Keratinocyte (primary cell): Measurements from ENCODE around the gene CORO2B. TPM values are rescaled to one million over a fixed set of nuclear protein-coding genes. Genes with fewer than 3 reads are reported as not detected.

ENCODE experiments used
- DNase-seq: peaks from one replicate; pipeline ENCODE4 v3.0.0-alpha.2; 2011; ENCODE audit warnings: low read depth, missing footprints, low spot score
- FAIRE-seq: peaks from 2 replicates; lab custom pipeline; 2011; peaks lifted over from hg19 to GRCh38; lab: Jason Lieb, UNC
- H2AFZ ChIP-seq: 2 replicates; pipeline ENCODE4 v1.6.0; 2012; ENCODE audit warnings: low read length, control low read depth, inconsistent platforms; ENCODE audit not compliant: control insufficient read depth
- H3K27ac ChIP-seq: 2 replicates; pipeline ENCODE4 v1.5.1; 2011; ENCODE audit warnings: low read length; ENCODE audit not compliant: control insufficient read depth, insufficient read depth
- H3K27me3 ChIP-seq: 3 replicates; pipeline ENCODE4 v1.6.0; 2011; ENCODE audit warnings: low read length; ENCODE audit not compliant: control insufficient read depth, insufficient read depth; ENCODE audit errors: extremely low read depth
- H3K36me3 ChIP-seq, 2 experiments: 2 replicates in 1 of 2; 3 replicates in 1 of 2; pipeline ENCODE4 v1.5.1; 2011; ENCODE audit warnings: low read length in 2 of 2, mild to moderate bottlenecking in 1 of 2; ENCODE audit not compliant: control insufficient read depth in 2 of 2, insufficient read depth in 2 of 2; ENCODE audit errors: extremely low read depth in 1 of 2
- H3K4me1 ChIP-seq: 3 replicates; pipeline ENCODE4 v1.5.1; 2011; ENCODE audit warnings: low read length; ENCODE audit not compliant: control insufficient read depth, insufficient read depth; ENCODE audit errors: extremely low read depth
- H3K4me2 ChIP-seq: 3 replicates; pipeline ENCODE4 v1.6.0; 2011; ENCODE audit warnings: low read depth, low read length; ENCODE audit not compliant: control insufficient read depth, insufficient read depth; ENCODE audit errors: extremely low read depth
- H3K4me3 ChIP-seq, 3 experiments: fragments of 200-600 bp in 1 of 3; sonication (generic) in 1 of 3; 2 replicates in 2 of 3; 3 replicates in 1 of 3; pipeline ENCODE4 v1.5.1; 2011 to 2016; ENCODE audit warnings: low read length in 3 of 3, mild to moderate bottlenecking in 3 of 3, control low read depth in 2 of 3, inconsistent platforms in 1 of 3, low read depth in 1 of 3, mixed read lengths in 1 of 3, mixed run types in 1 of 3, moderate library complexity in 1 of 3; ENCODE audit not compliant: control insufficient read depth in 2 of 3, insufficient read depth in 2 of 3; ENCODE audit errors: extremely low read depth in 1 of 3
- H3K79me2 ChIP-seq: 2 replicates; pipeline ENCODE4 v1.6.0; 2012; ENCODE audit warnings: low read length; ENCODE audit not compliant: control insufficient read depth, insufficient read depth
- H3K9ac ChIP-seq: 3 replicates; pipeline ENCODE4 v1.6.0; 2011; ENCODE audit warnings: low read length; ENCODE audit not compliant: control insufficient read depth, insufficient read depth; ENCODE audit errors: extremely low read depth
- H3K9me1 ChIP-seq: 3 replicates; pipeline ENCODE4 v1.6.0; 2011; ENCODE audit warnings: low read length; ENCODE audit not compliant: control insufficient read depth, insufficient read depth; ENCODE audit errors: extremely low read depth
- H3K9me3 ChIP-seq: 2 replicates; pipeline ENCODE4 v1.5.1; 2012; ENCODE audit warnings: low read depth, low read length; ENCODE audit not compliant: control insufficient read depth
- H4K20me1 ChIP-seq: 3 replicates; pipeline ENCODE4 v1.6.0; 2011; ENCODE audit warnings: low read length; ENCODE audit not compliant: control insufficient read depth, insufficient read depth; ENCODE audit errors: extremely low read depth
- EZH2 ChIP-seq: IDR thresholded peaks from one replicate; pipeline ENCODE4 v1.6.1; 2012; ENCODE audit warnings: inconsistent platforms, mild to moderate bottlenecking, low read length, moderate library complexity
- dilution Hi-C: fragments of 300-500 bp; cut with MboI; formaldehyde crosslinking; loops from one replicate; pipeline ENCODE4 v1.7.0; 2020; ENCODE audit warnings: low sequenced_read_pairs; ENCODE audit not compliant: extremely low pct_ligation_motif_present
- polyA plus RNA-seq, 5 experiments: library from polyadenylated mRNA; depleted of rRNA in 3 of 5; stranded (reverse) in 3 of 5; stranded (forward) in 1 of 5; unstranded in 1 of 5; fragments of >200 nt; gene quantifications; 1 replicate in 1 of 5; 2 replicates in 3 of 5; 3 replicates in 1 of 5; pipeline versions ENCODE4 v1.2.1 to v1.2.3, GENCODE V29; 2011 to 2012; ENCODE audit warnings: missing spikeins in 2 of 5, low read depth in 1 of 5, low replicate concordance in 1 of 5
- TF ChIP-seq, protein P1 (sequence below), 3 experiments: IDR thresholded peaks in 1 of 3; conservative IDR thresholded peaks in 1 of 3; optimal IDR thresholded peaks in 1 of 3; 2 replicates in 2 of 3; 3 replicates in 1 of 3; pipeline versions ENCODE3 to v1.5.1; 2011; ENCODE audit warnings: low read length in 3 of 3, mild to moderate bottlenecking in 3 of 3, moderate library complexity in 2 of 3, control low read depth in 1 of 3, inconsistent platforms in 1 of 3; ENCODE audit not compliant: insufficient read depth in 2 of 3; ENCODE audit errors: extremely low read depth in 1 of 3

The CORO2B gene
- polyA plus RNA-seq, 1 donor (not counting 4 experiments of a cell fraction or from before 2014, with no cell fraction given) = 0.13 TPM

- no peak overlapping the region for H3K27ac ChIP-seq
- H3K9me3 ChIP-seq = no peaks in the 10 kb centered on the region
- H3K27me3 ChIP-seq = peaks cover 12% of the 10 kb centered on the region
- TF ChIP-seq EZH2 = no peak
- TF ChIP-seq, protein P1, sequence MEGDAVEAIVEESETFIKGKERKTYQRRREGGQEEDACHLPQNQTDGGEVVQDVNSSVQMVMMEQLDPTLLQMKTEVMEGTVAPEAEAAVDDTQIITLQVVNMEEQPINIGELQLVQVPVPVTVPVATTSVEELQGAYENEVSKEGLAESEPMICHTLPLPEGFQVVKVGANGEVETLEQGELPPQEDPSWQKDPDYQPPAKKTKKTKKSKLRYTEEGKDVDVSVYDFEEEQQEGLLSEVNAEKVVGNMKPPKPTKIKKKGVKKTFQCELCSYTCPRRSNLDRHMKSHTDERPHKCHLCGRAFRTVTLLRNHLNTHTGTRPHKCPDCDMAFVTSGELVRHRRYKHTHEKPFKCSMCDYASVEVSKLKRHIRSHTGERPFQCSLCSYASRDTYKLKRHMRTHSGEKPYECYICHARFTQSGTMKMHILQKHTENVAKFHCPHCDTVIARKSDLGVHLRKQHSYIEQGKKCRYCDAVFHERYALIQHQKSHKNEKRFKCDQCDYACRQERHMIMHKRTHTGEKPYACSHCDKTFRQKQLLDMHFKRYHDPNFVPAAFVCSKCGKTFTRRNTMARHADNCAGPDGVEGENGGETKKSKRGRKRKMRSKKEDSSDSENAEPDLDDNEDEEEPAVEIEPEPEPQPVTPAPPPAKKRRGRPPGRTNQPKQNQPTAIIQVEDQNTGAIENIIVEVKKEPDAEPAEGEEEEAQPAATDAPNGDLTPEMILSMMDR (optimal IDR thresholded peaks at IDR 0.05 in 1 of 3, IDR thresholded peaks at IDR 0.05 in 1 of 3, conservative IDR thresholded peaks at IDR 0.05 in 1 of 3; ENCODE audit: extremely low read depth in 1 of 3, insufficient read depth in 2 of 3, low read length in 3 of 3) = no peak
- no peaks in the 10 kb centered on the region for H4K20me1 ChIP-seq
- H3K9ac ChIP-seq = no peak overlapping the region
- no peak overlapping the region for H2AFZ ChIP-seq
- H3K4me3 ChIP-seq = no peak overlapping the region
- H3K9me1 ChIP-seq = no peaks in the 10 kb centered on the region
- dilution Hi-C loops = no loop called here
- H3K79me2 ChIP-seq = no peaks in the 10 kb centered on the region
- no peaks in the 10 kb centered on the region for H3K4me1 ChIP-seq
- DNase-seq (no peak), FAIRE-seq (no peak)
- no peak overlapping the region for H3K4me2 ChIP-seq
- no peaks in the 10 kb centered on the region for H3K36me3 ChIP-seq
Measured at GRCh38 chr15:68567345-68567744, 11.4 kb upstream of the CORO2B start.

GRCh38 chr15:68570974-68571373 lies 7.8 kb upstream of the CORO2B start:
- H4K20me1 ChIP-seq = no peaks in the 10 kb centered on the region

More at GRCh38 chr15:68570974-68571373, 7.8 kb upstream of the CORO2B start:
- no peak overlapping the region for H3K4me3 ChIP-seq
- peaks cover 29% of the 10 kb centered on the region for H3K27me3 ChIP-seq
- H2AFZ ChIP-seq = no peak overlapping the region
- H3K27ac ChIP-seq = no peak overlapping the region
- no peaks in the 10 kb centered on the region for H3K4me1 ChIP-seq
- H3K9ac ChIP-seq = no peak overlapping the region
- H3K4me2 ChIP-seq = no peak overlapping the region
- H3K9me3 ChIP-seq = no peaks in the 10 kb centered on the region
- no peak for TF ChIP-seq EZH2
- TF ChIP-seq, protein P1 (optimal IDR thresholded peaks at IDR 0.05 in 1 of 3, IDR thresholded peaks at IDR 0.05 in 1 of 3, conservative IDR thresholded peaks at IDR 0.05 in 1 of 3; ENCODE audit: extremely low read depth in 1 of 3, insufficient read depth in 2 of 3, low read length in 3 of 3) = no peak
- no peaks in the 10 kb centered on the region for H3K36me3 ChIP-seq
- FAIRE-seq = no peak
- H3K79me2 ChIP-seq = no peaks in the 10 kb centered on the region
- H3K9me1 ChIP-seq = no peaks in the 10 kb centered on the region
- dilution Hi-C loops = no loop called here
- no peak for DNase-seq
